HG03571 (cell line): ENCODE data around the gene ALDH3B2.
"Not testable (repeated sequence)": the region's sequence is repeated elsewhere in the genome, so short reads cannot be mapped to it uniquely, and the experiment has no call there.

Experiments
- ATAC-seq: cut with Tn5 transposase; IDR thresholded peaks from one replicate; pipeline ENCODE4 v1.9.1; 2021; ENCODE audit not compliant: unreplicated experiment

ALDH3B2 gene

DNA sequence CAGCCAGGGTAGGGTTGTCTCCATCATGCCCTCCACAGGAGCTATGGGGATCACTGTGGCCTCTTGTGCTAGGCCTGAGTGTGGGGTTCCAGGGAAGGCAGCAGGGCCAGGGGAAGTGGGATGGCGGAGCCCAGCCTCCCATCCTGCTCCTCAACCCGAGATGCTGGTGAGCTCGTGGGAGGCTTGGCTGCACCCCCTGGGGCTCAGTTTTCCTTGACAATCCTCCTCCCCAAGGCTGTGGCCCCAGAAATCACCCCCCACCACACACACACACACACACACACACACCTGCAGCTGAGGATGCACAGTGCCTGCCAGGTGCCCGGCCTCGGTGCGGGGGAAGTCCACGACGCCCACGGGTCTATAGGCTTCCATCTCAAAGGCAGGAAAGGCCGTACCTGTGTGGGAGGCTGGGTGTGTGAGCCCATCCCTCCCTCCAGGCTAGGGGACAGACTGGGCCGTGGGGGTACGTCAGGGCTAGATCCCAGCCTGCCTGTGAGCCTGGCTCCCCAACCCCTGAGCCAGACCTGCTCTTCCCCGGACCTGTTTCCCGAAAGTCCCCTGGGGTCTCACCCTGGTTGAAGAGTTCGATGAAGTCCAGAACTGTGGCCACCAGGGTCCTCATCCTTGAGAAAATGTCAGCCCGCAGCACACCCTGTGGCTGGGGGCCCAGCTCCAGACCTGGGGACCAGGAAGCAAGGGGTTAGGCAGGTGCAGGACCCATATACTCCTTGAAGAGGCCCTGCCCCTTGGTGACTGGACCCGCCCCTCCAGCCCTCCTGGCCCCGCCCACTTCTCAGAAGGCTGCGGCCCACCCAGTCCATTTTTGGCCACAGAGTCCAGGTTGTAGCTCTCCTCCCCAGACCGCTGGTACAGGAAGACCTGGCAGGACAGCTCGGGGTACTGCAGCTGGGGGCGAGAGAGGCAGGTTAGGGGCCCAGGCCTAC, 29.7 kb downstream of the ALDH3B2 start:
- no peak for ATAC-seq

DNA sequence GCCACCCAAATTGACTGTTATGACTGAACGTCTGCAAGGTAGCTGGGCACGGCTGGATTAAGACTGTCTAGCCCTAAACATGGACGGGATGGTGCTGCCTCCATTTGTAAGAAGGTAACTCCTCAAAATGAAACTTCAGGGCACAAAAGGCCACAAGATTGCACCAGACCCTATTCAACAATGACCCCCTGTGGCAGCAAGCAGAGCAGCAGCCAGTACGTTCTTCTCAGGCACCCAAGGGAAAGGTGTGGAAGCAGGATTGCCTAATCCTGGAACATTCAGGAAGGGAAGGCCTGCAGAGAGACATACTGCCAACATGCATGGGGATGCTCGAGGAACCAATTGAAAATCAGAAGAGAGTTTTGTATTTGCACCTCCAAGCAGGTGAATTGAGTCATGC, 30.4 kb downstream of the ALDH3B2 start:
- no peak for ATAC-seq

DNA sequence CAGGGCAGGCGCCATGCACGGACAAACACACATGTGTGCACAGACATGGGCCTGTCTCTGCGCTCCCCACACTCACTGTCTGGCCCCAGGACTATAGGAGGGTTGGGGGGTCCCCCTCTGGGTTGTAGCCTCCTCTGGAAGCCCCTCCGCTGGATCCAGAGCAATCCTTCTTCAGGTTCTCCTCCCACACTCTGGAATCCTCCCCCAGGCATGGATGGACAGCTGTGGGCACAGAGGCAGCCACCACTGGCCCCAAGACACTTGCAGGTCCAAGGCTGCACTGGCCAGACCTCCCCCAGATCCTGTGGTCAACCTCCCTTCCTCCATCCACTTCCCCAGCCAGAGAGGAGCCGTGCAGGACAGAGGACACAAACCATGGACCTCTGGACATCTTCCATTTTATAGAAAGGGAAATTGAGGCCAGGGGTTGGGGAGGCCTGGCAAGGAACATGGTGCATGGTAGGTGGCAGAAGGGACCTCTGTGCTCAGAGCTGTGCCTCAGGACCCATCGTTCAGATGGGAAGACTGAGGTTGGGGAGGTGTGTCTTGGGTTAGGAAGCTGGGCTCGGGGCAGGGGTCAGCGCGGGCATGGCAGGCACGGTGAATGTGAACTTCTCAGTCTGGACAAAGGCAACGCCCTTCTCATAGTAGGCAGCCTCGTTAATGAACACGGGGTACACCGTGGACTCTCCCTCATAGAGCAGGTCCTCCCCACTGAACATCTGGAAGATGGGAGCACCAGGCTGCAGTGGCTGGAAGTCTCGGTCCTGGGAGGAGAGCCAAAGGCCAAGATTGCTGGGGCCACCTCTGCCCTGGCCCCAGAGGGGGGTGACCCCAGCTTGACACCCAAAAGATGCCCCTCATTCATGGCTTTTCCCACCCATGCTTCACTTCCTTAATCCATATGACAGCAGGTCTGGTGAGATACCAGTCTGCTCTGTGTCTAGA, 32.0 kb downstream of the ALDH3B2 start:
- ATAC-seq, result no peak

DNA sequence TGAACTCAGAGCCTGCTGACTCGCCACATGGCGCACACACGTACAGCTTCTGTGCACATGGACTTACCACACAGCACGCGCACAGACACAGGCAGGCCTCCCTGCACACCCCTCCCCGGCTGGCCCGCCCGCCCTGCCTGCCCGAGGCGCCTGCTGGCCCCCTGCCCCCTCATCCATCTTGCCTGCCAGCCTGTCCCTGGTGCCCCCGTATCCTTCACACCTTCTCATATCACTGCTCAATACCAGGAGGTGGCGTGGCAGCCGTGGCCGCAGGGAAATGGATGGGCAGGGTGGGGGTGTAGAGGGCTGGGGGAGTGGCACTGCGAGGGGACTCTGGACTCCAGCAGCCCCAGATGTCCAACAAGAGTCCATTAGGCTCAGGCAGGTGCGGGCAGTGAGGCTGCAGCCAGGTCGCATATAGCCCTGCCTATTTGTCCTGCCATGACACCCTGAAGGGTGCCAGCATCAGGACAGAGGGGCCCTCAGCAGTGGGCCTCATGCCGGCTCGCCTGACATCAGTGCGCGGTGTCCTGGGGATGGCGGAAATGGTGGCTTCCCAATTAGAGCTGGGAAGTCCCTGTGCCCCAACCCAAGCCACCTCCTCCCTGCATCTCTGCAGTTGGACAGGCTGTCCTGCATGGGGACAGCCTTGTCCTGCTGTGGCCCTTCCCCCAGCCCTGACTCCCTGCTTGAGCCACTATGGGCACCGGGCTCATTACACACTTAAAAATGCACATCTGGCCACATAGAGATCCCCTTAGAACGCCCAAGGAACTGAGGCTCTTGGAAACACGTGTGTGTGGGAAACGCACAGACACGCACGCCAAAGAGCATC, 32.9 kb downstream of the ALDH3B2 start:
- ATAC-seq, result no peak

DNA sequence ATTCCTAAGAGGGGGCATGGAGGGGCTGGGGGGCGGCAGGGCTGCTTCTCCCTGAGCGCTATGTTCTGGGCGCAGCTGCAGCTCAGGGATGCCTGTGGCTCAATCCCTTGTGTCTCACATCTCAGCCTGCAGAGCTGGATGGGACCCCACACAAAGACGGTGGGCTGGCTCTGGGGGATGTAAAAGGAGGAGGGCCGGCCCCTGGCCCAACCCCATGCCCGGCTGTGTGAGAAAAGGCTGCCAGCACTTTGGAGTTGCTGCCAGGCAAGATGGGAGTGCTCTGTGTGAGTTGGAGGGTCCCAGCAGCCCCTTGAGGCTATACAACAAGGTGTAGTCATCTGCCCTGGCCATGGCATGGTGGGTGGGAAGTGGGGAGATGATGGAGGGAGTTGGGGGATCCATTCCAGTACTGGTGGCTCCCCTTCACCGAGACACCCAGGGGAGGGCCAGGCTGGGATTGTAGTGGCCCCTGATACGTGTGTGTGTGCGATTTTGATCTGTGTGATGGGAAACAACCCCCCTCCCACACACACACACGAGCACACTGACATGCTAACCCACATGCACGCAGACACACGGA, 33.6 kb downstream of the ALDH3B2 start:
- ATAC-seq, result no peak

DNA sequence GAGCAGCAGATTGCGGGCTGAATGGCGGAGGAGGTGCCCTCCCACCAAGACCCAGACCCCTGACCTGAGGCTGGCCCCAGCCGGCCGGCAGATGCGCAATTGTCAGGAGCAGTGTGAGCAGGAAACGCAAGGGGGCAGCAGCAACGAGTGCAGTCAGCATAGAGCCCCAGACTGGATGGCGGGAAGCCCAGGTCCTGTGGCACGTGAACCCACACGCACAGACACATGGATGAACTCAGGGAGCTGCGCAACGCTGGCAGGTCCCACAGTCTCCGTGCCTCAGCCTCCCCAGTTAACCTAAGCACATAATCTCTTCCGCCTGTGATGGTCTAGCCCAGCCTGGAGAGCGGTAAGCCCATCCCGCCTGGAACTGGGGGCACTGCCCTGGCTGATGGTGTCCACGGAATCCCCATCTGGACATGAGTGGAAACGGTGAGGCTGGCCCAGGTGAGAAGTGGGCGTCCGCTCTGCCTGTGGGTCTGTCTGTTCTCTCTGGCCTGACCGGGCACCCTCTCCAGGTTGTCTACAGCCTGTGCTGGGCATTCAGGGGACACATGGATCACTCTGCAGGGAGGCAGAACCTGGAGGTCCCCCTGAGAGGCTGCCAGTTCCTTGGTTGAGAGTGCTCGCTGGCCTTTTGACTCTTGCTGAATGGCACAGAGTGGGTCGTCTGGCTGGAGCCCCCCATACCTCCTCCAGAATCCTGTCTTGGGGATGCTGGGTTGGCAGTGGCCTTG, 34.2 kb downstream of the ALDH3B2 start:
- no peak for ATAC-seq

DNA sequence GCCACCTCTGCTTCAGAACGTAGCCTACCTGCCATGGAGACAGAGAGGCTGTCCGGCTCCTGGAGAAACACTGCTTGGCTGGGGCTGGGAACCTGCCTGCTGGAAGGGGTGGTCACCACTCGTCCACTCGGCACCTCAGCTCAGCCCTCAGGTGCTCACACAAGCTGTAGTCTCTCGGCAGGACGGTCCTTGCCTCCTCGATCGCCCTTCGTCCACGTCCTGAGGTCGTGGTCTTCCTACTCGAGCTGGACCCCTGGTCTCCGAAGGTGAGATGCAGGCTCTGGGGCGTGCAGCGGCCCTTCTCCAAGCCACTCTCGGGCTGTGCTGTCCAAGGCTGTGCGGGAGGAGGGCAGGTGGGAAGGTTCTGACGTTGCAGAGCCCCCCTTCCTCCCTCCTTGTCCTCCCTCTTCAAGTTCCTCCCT, 35.0 kb downstream of the ALDH3B2 start, which contains the start of gene TBX10:
Gene TBX10, minus strand, starts transcription at position 326 of the 422 bp plus-strand sequence. Its CDS starts 291 bp downstream, at position 35.
- ATAC-seq, result no peak

DNA sequence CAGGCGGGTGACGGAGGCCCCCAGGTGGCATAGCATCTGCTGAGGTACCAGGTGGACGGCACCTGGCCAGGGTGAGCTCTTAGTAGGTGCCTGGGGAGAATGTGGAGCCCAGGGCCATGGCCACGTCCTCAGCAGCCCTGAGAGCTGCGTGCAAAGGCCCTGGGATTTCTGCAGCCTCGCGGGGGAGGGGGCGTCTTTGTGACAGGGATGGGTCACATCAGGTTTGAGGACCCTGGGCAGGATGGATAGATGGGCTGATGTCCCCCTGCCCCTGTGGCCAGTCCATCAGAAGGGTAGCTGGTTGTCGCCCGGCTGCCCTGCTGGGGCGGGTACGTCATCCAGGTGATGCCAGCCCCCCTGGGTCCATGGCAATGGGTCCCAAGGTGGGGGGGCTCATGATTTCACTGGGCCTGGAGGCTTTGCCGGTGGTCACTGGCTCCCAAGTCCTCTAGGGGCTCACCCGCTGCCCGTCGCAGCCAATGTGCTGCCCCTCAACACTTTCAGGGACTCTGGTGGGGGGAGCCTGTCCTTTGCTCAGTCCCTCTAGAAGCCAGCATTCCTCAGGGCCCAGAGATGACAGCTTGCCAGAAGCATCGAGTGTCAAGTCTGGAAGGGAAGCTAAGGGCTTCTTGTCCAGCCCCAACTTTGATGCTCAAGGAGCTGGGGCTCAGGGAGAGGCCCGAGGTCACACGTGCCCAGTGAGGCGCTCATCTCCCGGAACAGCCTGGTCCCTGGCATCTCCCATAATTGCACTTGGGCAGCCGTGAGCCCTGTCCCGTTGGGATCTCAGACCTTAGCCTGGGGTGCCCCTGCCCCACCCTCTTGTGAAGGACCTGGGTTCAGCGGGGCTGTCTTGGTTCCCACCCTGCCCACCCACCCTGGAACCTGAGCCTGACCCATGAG, 35.6 kb downstream of the ALDH3B2 start:
- ATAC-seq, result no peak

DNA sequence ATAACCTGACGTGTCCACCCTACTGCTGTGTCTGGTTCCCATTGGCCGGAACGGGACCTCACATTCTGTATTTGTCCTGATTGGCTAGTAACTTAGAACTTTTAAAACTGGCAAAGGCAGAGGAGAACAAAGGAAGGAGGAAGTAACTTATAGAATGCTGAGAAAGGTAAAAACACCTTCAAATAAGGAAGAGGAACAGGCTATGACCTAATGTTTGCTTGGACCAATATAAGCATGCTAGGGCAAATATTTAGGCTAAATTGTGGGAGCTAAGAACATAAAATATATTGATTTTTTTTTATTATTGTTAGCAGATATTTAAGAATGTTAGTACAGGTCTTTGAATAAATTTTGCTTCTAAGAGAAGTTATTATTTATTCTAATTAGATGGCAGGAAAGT, 37.0 kb downstream of the ALDH3B2 start:
- ATAC-seq, result not testable (repeated sequence)

DNA sequence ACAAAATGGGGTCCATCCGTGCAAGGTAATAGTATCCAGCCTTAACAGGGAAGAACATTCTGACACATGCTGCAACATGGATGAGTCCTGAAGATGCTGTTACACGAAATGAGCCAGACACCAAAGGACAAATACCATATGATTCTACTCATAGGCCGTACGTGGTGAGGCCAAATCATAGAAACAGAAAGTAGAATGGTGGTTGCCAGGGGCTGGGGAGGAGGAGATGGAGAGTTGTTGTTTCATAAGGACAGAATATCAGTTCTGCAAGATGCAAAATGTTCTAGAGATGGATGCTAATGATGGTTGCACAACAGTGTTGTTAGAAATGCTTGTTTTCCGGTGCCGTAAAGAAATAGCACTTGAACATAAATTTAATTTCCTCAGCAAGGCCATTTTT, 37.5 kb downstream of the ALDH3B2 start:
- ATAC-seq, result no peak

DNA sequence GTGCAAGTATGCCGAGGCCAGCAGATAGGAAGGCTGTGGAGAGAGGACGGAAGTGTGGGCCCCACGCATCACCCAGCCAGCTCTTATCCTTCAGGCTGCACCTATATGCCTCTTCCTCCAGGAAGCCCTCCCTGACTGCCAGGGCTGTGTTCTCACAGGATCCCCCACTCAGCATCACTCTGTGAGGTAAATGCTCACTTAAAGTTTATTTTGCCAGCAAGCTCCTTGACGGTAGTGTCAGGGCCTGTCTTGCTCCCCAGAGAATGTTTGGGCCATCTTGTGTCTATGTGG, 39.2 kb downstream of the ALDH3B2 start:
- ATAC-seq, result no peak

DNA sequence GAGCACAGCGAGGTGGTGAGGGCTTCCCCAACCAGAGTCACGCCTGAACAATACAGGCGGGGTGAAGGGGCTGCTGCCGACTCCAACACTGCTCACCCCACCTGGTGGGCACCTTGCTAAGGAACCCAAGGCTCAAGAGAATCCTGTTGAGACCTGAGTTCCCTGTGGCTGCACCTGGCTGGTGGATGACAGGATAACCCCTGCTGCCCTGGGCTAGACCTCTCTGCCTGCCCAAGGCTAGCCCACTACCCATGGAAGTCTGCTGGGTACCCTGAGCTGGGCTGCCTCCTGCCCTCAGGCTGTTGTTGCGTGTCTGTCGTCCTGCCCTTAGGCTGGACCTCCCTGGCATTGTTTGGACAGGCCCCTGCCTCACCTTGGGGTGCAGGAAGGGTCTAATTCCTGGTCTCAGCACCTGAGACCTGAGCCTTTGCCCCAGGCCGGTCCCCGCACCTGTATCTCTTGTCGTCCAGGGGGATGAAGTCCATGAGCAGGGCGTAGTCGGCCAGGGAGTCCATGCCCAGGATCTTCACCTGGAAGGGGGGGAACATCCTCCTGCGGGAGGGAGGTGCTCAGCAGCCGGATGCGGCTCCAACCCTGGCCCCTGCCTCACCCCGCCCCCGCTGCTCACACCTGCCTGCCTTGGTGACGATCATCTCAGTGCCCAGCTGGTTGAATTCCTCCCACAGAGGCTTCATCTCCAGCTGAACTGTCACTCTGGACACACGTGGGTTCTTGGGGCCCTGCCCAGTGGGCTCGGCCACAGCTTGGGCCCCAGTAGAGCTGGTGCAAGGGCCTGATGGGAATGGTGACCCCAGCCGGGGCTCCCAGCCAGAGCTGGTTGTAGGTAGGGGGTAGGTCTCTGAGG, 39.8 kb downstream of the ALDH3B2 start:
- ATAC-seq, result no peak

DNA sequence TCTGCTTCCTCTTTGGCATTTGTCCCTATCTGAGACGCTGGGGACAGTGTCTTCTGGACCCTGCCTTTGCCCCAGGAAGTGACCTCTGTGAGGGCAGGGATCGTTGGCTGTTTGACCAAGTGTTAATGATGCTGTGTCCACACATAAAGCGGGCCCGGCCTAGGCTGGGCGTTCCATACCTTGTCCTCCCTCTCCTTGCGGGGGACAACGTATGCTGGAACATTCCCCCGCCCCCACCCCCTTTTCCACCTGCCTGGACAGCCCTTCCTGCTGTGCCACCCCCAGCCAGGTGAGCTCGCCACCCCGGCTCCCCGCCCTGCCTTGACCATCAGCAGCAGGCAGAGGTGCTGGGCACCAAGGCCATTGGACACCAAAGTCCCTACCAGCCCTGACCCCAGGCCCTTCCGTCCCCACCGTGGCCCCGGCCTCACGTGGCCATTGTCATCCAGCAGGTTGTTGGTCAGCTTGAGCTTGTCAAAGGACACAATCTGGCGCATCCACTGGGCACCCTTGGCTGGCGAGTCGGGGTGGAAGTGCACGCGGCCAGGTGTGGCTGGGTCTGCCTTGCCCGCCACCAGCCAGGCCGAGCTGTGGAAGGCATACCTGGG, 40.6 kb downstream of the ALDH3B2 start:
- no peak for ATAC-seq

DNA sequence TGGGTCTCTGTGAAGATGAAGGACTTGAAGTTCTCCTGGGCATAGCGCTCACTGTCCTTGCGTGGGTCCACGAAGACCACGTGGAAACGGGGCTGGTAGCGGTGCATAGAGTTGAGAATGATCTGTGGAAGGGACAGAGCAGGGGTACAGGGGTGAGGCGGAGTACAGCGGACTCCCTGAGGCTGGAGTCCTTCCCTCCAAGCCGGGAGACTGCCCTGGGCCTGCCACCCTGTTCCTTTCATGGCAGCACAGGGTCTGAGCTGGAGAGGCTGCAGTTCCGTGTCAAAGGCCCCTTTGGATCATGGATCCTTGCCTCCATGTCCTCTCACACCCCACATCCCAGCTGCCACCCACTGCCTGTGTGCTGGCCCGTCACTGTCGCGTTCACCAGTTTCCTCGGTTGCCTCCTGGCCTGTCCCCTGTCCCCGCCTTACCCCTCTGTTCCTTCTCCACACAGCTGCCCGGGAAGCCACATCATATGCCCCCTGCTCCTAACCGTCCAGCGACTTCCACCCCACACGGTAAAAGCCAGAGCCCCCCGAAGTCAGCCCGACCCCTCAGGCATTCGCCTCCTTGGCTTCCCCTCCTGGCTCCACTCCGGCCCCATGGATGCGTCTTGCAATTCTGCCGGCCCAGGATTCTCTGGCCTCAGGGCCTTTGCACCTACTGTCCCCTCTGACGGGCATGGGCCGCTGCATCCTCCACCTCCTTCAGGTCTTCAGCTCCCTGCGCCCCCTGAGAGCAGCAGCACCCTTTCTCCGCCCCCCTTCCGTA, 41.3 kb downstream of the ALDH3B2 start:
- ATAC-seq, result no peak

DNA sequence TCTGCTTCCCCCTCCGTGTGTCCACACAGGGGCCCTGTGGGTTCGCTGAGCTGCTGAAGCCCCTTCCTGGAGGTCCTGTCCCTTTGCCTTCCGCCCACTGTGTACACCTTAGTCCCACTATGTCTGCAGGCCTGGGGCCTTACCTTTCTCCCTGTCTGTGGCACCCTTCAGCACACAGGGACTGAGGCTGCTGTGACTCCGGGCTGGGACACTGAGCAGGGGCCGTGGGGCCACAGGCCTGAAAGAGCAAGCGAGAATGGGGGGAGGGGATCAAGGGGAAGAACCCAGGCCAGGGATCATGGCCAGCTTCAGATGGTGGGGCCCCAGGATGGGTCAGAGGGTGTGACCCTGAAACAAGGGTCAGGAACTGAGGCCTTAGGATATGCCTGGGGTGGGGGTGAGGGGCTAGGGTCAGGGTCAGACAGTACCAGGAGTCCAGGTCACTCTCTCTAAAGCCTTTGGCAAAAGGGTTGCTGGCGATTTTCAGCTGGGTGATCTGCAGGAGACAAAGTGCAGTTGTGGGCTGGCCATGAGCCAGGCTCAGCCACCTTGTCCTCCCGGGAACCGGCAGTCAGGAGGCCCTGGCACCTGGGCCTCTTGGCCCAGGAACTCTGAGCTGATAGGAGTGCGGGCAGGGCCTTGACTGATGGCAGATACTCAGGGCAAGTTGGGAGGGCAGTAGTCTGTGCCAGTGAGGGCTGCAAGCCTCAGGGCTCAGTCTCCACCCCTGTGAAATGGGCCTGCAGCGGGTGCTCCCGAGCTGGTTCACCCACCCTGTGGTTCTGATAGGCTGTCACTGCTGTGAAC, 42.0 kb downstream of the ALDH3B2 start:
- no peak for ATAC-seq

DNA sequence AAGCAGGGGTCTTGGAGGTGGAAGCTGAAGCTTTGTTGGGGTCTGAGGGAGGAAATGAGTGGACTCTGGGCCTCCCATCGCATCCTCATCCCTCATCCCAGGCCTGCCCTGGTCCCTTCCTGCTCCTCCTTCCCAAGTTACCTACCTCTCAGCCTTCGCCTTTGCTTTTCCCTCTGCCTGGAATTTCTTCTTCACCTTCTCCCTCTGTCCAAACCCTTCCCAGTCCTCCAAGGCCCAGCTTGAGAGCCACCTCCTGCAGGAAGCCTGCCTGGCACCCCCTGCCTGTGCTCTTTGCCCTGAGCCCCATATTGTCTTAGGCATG, 42.6 kb downstream of the ALDH3B2 start:
- no peak for ATAC-seq
